ENCODE data around the gene ARHGEF19.

GRCh38 chr1:16178596-16179497, 33.6 kb downstream of the ARHGEF19 start:
- TF ChIP-seq CTCF (IDR thresholded peaks at IDR 0.05), result no peak
- TF ChIP-seq POLR2A (IDR thresholded peaks at IDR 0.05), result no peak

All from testis (tissue), 2 donors.